SJCRH30 (cell line): ENCODE data around the gene CTU1. TPM values are rescaled to one million over a fixed set of nuclear protein-coding genes. Genes with fewer than 3 reads are reported as not detected.
A peak's percentile ranks its signal among the peaks of the same experiment; 100 is the strongest.

Source experiments
- DNase-seq, 2 experiments: peaks; one replicate each; pipeline ENCODE4 v3.0.0-alpha.2; 2015 to 2020
- H3K27ac ChIP-seq: fragments of 250-450 bp; sonication (Bioruptor Pico); 2 replicates; pipeline ENCODE4 v1.5.1; 2020; ENCODE audit warnings: mild to moderate bottlenecking, moderate library complexity
- H3K27me3 ChIP-seq: fragments of 250-450 bp; sonication (Bioruptor Pico); 2 replicates; pipeline ENCODE4 v1.5.1; 2020; ENCODE audit warnings: mild to moderate bottlenecking, moderate library complexity
- H3K36me3 ChIP-seq: fragments of 250-450 bp; sonication (Bioruptor Pico); 2 replicates; pipeline ENCODE4 v1.5.1; 2020; ENCODE audit warnings: mild to moderate bottlenecking, moderate library complexity
- H3K4me1 ChIP-seq: fragments of 250-450 bp; sonication (Bioruptor Pico); 2 replicates; pipeline ENCODE4 v1.5.1; 2020; ENCODE audit warnings: mild to moderate bottlenecking, moderate library complexity
- H3K4me3 ChIP-seq: fragments of 250-450 bp; sonication (Bioruptor Pico); 2 replicates; pipeline ENCODE4 v1.5.1; 2020; ENCODE audit warnings: mild to moderate bottlenecking, moderate library complexity
- H3K9me3 ChIP-seq: fragments of 250-450 bp; sonication (Bioruptor Pico); replicated peaks from 2 replicates; pipeline ENCODE4 v1.5.1; 2020; ENCODE audit warnings: mild to moderate bottlenecking, moderate library complexity
- total RNA-seq: library from RNA; depleted of rRNA; stranded (reverse); fragments of >200 nt; shearing (Covaris generic); gene quantifications from 2 replicates; pipeline ENCODE4 v1.2.3, GENCODE V29; 2014

The CTU1 gene
- total RNA-seq, 1 experiment from 2014 or later: 6.7 TPM

GRCh38 chr19:51102991-51103390 lies 5.2 kb downstream of the CTU1 start:
- Histone ChIP-seq H3K9me3 (no peaks in the 10 kb centered on the region), H3K36me3 (peaks cover 11% of the 10 kb centered on the region; the same call in 1 of the 2 replicates), H3K4me1 (no peaks in the 10 kb centered on the region), H3K27ac (no peak overlapping the region), H3K27me3 (no peaks in the 10 kb centered on the region), H3K4me3 (no peak overlapping the region)
- no peak for DNase-seq

DNA sequence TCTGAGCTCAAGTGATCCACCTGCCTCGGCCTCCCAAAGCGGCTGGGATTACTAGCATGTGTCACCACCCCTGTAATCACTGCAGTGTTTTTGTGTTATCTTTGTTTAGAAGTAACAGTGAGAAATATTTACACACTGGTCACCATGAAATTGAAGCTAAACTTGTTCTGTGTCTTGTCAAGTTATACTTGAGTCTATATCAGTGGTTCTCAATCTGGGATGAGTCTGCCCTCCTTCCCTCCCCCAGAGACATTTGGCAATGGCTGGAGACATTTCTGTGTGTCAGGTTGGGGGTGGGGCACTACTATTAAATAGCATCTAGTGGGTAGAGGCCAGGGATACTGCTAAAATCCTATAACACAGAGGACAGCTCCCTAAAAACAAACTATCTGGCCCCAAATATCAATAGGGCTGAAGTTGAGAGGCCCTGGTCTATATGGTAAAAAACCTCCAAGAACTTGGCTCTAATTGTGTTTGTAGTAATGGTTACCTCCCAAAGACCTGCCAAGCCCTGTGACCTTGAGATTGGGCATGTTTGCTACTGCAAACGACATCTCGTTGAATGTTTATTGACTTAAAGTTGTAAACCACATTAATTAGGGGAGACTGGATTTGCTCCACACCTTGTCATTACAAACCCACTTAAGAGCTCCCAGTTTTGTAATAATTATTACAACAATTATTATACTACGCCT lies 6.9 kb downstream of the CTU1 start:
- peaks cover 11% of the 10 kb centered on the region; the same call in 1 of the 2 replicates for H3K36me3 ChIP-seq
- H3K9me3 ChIP-seq: no peaks in the 10 kb centered on the region
- H3K4me1 ChIP-seq: no peaks in the 10 kb centered on the region
- no peak overlapping the region for H3K4me3 ChIP-seq
- DNase-seq: no peak
- H3K27ac ChIP-seq: no peak overlapping the region
- no peaks in the 10 kb centered on the region for H3K27me3 ChIP-seq

DNA sequence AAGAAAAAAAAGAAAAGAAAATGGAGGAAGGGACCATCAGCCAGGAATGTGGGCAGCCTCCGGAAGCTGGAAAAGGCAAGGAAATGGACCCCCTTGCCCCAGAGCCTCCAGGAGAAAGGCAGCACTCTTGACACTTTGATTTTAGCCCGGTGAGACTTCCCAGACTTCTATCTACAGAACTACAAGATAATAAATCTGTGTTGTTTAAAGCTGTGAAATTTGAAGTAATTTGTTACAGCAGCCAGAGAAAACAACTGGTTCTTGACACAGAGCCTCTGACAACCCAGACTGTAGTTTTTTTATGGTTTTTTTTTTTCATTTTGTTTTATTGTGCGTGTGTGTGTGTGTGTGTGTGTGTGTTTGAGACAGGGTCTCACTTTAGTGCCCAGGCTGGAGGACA lies 7.6 kb downstream of the CTU1 start:
- Histone ChIP-seq H3K4me1 (no peaks in the 10 kb centered on the region), H3K9me3 (no peaks in the 10 kb centered on the region), H3K27me3 (no peaks in the 10 kb centered on the region), H3K27ac (no peak overlapping the region), H3K4me3 (no peak overlapping the region), H3K36me3 (peaks cover 11% of the 10 kb centered on the region; the same call in 1 of the 2 replicates)
- DNase-seq: no peak

DNA sequence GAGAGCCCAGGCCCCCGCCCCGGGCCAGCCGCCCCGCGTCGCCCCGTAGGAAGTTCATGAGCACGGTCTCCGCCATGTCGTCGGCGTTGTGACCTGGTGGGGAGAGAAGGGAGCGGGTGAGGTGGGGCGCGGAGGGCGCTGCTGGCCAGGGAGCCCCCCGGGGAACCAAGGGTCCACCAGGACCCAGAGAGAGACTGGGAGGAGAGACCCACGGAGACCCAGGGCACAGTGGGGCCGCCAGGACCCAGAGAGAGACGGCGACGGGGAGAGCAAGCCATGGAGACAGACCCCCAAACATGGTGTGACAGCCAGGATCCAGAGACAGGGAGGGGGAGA lies 9.2 kb downstream of the CTU1 start:
- no peaks in the 10 kb centered on the region for H3K27me3 ChIP-seq
- no peak overlapping the region for H3K4me3 ChIP-seq
- no peaks in the 10 kb centered on the region for H3K9me3 ChIP-seq
- no peak overlapping the region for H3K27ac ChIP-seq
- peaks cover 11% of the 10 kb centered on the region; the same call in 1 of the 2 replicates for H3K36me3 ChIP-seq
- no peaks in the 10 kb centered on the region for H3K4me1 ChIP-seq
- no peak for DNase-seq

DNA sequence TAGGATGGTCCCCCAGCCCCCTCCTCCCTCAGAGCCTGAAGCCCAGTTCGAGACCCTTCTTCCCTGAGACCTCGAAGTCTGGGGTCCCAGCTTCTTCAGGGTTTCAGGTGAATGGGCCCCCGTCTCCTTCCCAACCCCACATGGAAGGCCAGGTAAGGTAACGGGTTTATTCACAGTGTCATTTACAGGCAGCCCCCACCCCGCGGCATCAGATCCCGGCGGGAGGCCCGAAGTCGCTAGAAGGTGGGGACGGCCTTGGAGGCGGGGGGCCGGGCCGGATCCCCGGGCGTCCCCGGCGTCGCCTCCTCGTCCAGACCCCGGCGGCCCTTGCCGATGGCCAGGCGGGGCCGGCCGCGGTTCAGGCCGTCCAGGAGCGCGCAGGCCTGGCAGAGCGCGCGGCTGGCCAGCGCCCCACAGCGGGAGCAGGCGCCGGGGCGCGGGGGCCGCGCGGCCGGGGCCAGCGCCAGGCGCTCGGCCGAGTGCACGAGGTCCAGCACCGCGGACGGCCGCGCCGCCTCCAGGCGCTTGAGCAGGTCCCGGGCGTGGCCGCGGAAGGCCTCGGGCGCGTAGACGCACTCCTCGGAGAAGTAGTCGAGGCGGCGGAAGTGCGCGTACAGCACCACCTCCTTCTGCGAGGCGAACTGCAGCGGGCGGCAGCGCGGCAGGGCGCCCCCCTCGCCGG lies 9.7 kb downstream of the CTU1 start:
- no peaks in the 10 kb centered on the region for H3K9me3 ChIP-seq
- H3K27me3 ChIP-seq: no peaks in the 10 kb centered on the region
- peaks cover 11% of the 10 kb centered on the region; the same call in 1 of the 2 replicates for H3K36me3 ChIP-seq
- no peak overlapping the region for H3K27ac ChIP-seq
- no peak overlapping the region for H3K4me3 ChIP-seq
- H3K4me1 ChIP-seq: no peaks in the 10 kb centered on the region
- no peak for DNase-seq

DNA sequence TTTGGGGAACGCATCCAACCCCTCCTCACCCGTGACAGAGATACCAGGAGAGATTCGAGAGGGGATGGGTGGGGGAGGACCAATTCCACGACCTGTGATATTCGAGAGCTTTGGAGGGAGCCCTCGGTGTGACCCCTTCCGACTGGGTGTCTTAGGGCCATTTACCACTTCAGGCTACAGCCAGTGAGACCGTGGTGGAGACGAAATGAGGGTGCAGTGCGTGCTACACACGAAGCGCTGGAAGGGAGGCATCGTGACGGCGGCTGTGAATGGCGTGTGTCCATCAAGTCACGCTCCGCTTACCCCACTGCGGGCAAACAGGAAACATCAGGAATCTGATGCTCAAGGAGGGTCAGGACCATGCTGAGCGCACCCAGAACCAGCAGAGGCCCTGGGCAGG lies 10.4 kb downstream of the CTU1 start:
- Histone ChIP-seq H3K36me3 (peaks cover 7% of the 10 kb centered on the region; the same call in 1 of the 2 replicates), H3K4me1 (no peaks in the 10 kb centered on the region), H3K9me3 (no peaks in the 10 kb centered on the region), H3K27ac (no peak overlapping the region), H3K27me3 (no peaks in the 10 kb centered on the region), H3K4me3 (no peak overlapping the region)
- DNase-seq: no peak

DNA sequence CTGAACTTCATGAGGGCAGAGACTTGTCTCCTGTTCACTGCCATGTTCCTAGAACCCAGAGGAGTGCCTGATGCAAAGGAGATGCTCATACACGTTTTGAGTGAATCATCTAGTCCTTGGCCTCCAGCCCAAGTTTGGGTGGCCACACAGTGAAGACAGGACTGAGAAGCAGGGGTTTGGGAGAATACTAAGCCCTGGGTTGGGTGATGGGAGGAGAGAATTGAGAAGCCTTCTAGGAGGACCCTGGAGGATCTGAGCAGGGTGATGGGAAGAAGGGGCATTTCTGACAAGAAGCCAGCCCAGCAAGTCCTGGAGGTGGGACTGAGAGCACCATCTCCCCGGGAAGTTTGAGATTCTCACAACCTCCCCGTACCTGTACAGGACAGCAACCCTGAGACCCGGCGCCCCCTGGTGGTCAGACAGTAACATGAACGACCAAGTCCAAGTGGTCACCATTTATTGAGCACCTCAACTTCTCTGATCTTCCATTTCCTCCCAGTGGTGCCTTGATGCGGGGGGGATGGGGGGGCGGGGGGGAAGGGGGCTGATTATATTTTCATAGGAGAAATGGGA lies 11.0 kb downstream of the CTU1 start:
- DNase-seq: peak; percentile 48 to 63
- no peaks in the 10 kb centered on the region for H3K9me3 ChIP-seq
- peaks cover 6% of the 10 kb centered on the region; the same call in 1 of the 2 replicates for H3K36me3 ChIP-seq
- H3K4me1 ChIP-seq: no peaks in the 10 kb centered on the region
- H3K27ac ChIP-seq: no peak overlapping the region
- no peak overlapping the region for H3K4me3 ChIP-seq
- H3K27me3 ChIP-seq: no peaks in the 10 kb centered on the region

DNA sequence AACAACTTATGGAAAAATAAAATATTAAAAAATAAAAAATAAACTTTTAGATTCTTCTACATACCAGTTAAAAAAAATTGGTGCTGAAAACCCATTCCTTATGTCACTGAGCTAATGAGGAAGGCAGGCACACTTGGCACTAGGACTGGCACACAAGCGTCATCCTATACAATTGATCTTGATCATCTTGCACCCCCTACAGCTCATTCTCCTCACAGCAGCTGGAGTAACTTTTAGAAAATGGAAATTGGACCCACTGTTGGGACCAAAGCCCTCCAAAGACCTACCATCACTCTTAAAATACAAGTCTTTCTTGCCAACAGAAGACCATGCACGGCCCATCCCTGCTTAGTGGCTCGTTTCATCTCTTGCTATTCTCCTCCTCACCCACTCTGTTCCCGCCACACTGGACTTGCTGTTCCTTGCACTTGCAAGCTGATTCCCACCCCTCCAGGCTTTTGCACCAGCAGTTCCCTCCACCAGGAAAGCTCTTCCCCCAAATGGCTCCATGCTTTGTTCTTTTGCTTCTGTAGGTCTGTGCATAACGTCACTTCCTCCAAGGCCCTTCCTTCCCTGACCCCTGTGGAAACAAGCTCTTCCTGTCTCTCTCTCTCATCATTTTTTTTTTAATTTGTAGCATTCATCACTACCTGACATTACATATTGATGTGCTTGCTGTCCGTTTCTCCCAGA lies 11.6 kb downstream of the CTU1 start:
- DNase-seq: peak in 1 of 2 experiments; percentile 9
- H3K36me3 ChIP-seq: peaks cover 6% of the 10 kb centered on the region; the same call in 1 of the 2 replicates
- H3K4me3 ChIP-seq: no peak overlapping the region
- no peak overlapping the region for H3K27ac ChIP-seq
- H3K4me1 ChIP-seq: no peaks in the 10 kb centered on the region
- H3K9me3 ChIP-seq: no peaks in the 10 kb centered on the region
- H3K27me3 ChIP-seq: no peaks in the 10 kb centered on the region

DNA sequence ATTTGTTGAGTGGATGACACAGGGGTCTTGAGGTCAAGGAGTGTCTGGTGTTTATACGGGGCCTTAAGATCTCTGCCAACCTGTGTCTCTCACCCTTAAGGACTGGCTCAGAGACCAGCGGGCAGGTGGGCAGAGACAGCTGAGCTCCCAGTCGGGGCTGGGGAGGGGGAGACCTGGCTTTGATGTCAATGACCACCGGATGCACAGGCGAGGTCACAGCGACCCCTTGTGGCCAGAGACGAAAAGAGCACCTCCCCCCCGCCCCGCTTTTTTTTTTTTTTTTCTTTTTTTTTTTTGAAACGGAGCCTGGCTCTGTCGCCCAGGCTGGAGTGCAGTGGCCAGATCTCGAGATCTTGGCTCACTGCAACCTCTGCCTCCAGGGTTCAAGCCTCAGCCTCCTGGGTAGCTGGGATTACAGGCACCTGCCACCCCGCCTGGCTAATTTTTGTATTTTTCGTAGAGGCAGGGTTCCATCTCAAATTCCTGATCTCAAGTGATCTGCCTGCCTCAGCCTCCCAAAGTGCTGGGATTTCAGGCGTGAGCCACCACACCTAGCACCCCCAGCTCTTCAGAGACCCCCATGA lies 13.4 kb downstream of the CTU1 start:
- no peaks in the 10 kb centered on the region for H3K27me3 ChIP-seq
- H3K4me3 ChIP-seq: no peak overlapping the region
- DNase-seq: peak; percentile 39 to 65
- H3K9me3 ChIP-seq: no peaks in the 10 kb centered on the region
- H3K36me3 ChIP-seq: peaks cover 2% of the 10 kb centered on the region; the same call in 1 of the 2 replicates
- no peak overlapping the region for H3K27ac ChIP-seq
- no peaks in the 10 kb centered on the region for H3K4me1 ChIP-seq

GRCh38 chr19:51093510-51094345 lies 14.5 kb downstream of the CTU1 start:
- no peaks in the 10 kb centered on the region for H3K36me3 ChIP-seq
- no peaks in the 10 kb centered on the region for H3K4me1 ChIP-seq
- no peak overlapping the region for H3K4me3 ChIP-seq
- no peaks in the 10 kb centered on the region for H3K9me3 ChIP-seq
- H3K27me3 ChIP-seq: no peaks in the 10 kb centered on the region
- H3K27ac ChIP-seq: no peak overlapping the region
- no peak for DNase-seq

DNA sequence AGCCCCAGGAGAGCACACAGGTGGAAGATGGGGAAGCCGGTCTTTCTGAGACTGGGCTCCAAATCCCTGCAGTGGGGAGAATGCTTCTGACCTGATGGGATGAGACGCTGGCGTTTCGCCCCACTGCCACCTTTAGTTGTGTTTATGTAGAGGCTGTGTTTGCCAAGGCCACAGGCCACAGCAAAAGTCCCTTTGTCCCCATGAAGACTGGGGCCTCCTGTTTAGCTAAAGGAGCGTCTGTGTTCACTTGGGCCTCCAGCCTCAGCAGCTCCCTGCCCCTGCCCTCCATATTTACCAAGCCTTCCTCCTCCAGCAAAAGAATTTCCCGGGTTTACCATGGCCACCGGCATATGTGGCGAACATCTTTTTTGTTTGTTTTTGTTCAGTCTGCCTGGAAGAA lies 15.1 kb downstream of the CTU1 start:
- Histone ChIP-seq H3K4me3 (no peak overlapping the region), H3K27me3 (no peaks in the 10 kb centered on the region), H3K36me3 (no peaks in the 10 kb centered on the region), H3K4me1 (no peaks in the 10 kb centered on the region), H3K27ac (no peak overlapping the region), H3K9me3 (no peaks in the 10 kb centered on the region)
- DNase-seq: no peak

- no peak overlapping the region for H3K27ac ChIP-seq
- no peaks in the 10 kb centered on the region for H3K4me1 ChIP-seq
- H3K27me3 ChIP-seq: no peaks in the 10 kb centered on the region
- DNase-seq: no peak
- H3K9me3 ChIP-seq: no peaks in the 10 kb centered on the region
- H3K36me3 ChIP-seq: no peaks in the 10 kb centered on the region
- no peak overlapping the region for H3K4me3 ChIP-seq
These were observed 16.0 kb downstream of the CTU1 start for GRCh38 chr19:51091895-51092873.

- Histone ChIP-seq H3K4me1 (no peaks in the 10 kb centered on the region), H3K27ac (no peak overlapping the region), H3K9me3 (no peaks in the 10 kb centered on the region), H3K27me3 (no peaks in the 10 kb centered on the region), H3K4me3 (no peak overlapping the region), H3K36me3 (no peaks in the 10 kb centered on the region)
- no peak for DNase-seq
These were observed 17.1 kb downstream of the CTU1 start for GRCh38 chr19:51091126-51091525.
